Upper lobe of right lung (tissue), 1 donor: ENCODE results near the gene RMI2. TPM values are rescaled to one million over a fixed set of nuclear protein-coding genes. Genes with fewer than 3 reads are reported as not detected.

Source experiments
- ATAC-seq: fragments of 200-7000 bp; cut with Tn5 transposase; one replicate; pipeline ENCODE4 v1.9.1; 2020; ENCODE audit warnings: mild to moderate bottlenecking, moderate library complexity
- DNase-seq: peaks from one replicate; pipeline ENCODE4 v3.0.0-alpha.2; 2020
- H3K27ac ChIP-seq: fragments of 200-600 bp; one replicate; pipeline ENCODE4 v1.8.0; 2022
- H3K27me3 ChIP-seq: fragments of 200-600 bp; one replicate; pipeline ENCODE4 v1.8.0; 2022; ENCODE audit warnings: mild to moderate bottlenecking
- H3K36me3 ChIP-seq: fragments of 200-600 bp; one replicate; pipeline ENCODE4 v1.8.0; 2022
- H3K4me1 ChIP-seq: fragments of 200-600 bp; one replicate; pipeline ENCODE4 v1.8.0; 2022
- H3K4me3 ChIP-seq: fragments of 200-600 bp; one replicate; pipeline ENCODE4 v1.8.0; 2022; ENCODE audit warnings: mild to moderate bottlenecking
- H3K9me3 ChIP-seq: fragments of 200-600 bp; one replicate; pipeline ENCODE4 v1.8.0; 2022
- intact Hi-C: fragments of 100-400 bp; cut with DNase I; formaldehyde crosslinking; loops from one replicate; pipeline ENCODE4 v1.11.0; 2022
- total RNA-seq: library from RNA; stranded (reverse); fragmentation: NEBNext Ultra II Directional; extraction: Animal tissue kit (Norgen Biotek cat#: 25700); gene quantifications from one replicate; pipeline ENCODE4 v1.2.1, GENCODE V29; 2021
- TF ChIP-seq, protein P1 (sequence below): fragments of 200-600 bp; IDR thresholded peaks from one replicate; pipeline ENCODE4 v1.8.0; 2022; ENCODE audit warnings: antibody characterized with exemption
- donor health status: DM: no; HTN: yes; CAD: no; lungs with severe emphysema.

Gene RMI2
- total RNA-seq, 1 donor from 2014 or later: 1.2 TPM

DNA sequence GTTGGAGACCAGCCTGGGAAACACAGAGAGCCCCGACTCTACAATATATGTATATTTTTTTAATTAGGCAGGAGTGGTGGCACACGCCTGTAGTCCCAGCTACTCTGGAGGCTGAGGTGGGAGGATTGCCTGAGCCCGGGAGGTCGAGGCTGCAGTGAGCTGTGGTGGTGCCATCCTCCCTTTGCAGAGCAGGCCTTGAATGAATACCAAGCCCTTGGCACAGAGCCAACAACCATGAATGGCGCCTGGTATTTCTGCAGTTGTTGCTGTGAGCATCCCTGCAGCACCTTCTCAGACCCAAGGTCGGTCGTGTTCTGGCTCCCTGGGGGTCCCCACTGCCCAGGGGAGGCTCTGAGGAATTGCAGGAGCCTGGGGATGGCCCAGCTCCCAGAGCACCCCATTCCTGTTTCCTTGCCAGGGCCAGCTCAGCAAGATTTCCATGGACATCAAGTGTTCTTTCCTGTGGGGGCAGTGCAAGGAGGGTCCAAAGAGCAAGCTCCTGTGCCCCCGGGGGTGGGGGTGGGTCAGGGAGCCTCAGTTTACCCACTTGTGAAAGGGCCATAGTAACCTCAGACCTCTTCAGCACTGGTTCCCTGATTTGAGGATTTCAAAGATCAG is 25.6 kb upstream of the RMI2 start:
- no peak for ATAC-seq
- TF ChIP-seq, protein P1, sequence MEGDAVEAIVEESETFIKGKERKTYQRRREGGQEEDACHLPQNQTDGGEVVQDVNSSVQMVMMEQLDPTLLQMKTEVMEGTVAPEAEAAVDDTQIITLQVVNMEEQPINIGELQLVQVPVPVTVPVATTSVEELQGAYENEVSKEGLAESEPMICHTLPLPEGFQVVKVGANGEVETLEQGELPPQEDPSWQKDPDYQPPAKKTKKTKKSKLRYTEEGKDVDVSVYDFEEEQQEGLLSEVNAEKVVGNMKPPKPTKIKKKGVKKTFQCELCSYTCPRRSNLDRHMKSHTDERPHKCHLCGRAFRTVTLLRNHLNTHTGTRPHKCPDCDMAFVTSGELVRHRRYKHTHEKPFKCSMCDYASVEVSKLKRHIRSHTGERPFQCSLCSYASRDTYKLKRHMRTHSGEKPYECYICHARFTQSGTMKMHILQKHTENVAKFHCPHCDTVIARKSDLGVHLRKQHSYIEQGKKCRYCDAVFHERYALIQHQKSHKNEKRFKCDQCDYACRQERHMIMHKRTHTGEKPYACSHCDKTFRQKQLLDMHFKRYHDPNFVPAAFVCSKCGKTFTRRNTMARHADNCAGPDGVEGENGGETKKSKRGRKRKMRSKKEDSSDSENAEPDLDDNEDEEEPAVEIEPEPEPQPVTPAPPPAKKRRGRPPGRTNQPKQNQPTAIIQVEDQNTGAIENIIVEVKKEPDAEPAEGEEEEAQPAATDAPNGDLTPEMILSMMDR: no peak
- Histone ChIP-seq H3K4me3 (no peak overlapping the region), H3K4me1 (no peaks in the 10 kb centered on the region), H3K27me3 (no peaks in the 10 kb centered on the region), H3K27ac (no peak overlapping the region), H3K36me3 (no peaks in the 10 kb centered on the region), H3K9me3 (no peaks in the 10 kb centered on the region)
- intact Hi-C loops: no loop called here
- no peak for DNase-seq

DNA sequence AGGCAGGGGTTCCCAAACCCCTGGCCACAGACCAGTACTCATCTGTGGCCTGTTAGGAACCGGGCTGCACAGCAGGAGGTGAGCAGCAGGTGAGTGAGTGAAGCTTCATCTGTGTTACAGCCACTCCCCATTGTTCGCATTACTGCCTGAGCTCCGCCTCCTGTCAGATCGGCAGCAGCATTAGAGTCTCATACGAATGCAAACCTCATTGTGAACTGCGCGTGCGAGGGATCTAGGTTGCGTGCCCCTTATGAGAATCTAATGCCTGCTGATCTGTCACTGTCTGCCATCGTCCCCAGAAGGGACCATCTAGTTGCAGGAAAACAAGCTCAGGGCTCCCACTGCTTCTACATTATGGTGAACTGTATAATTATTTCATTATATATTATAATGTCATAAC is 25.1 kb upstream of the RMI2 start:
- no peak overlapping the region for H3K27ac ChIP-seq
- no peaks in the 10 kb centered on the region for H3K9me3 ChIP-seq
- H3K4me1 ChIP-seq: no peaks in the 10 kb centered on the region
- no peaks in the 10 kb centered on the region for H3K36me3 ChIP-seq
- no peaks in the 10 kb centered on the region for H3K27me3 ChIP-seq
- intact Hi-C loops: no loop called here
- no peak for ATAC-seq
- no peak overlapping the region for H3K4me3 ChIP-seq
- TF ChIP-seq, protein P1: no peak
- no peak for DNase-seq

DNA sequence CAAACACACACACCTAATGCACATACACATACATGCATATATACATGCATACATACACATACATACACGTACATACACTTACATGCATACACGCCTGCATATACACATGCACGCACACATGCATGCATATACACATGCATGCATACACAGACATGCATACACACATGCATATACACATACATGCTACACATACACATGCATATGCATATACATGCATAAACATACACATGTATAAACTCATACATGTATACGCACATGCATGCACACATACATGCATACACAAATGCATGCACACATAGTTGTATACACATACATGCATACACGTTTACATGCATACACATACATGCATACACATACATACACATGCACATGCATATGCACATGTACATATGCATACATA is 23.6 kb upstream of the RMI2 start:
- DNase-seq (no peak), ATAC-seq (no peak)
- Histone ChIP-seq H3K36me3 (no peaks in the 10 kb centered on the region), H3K27me3 (no peaks in the 10 kb centered on the region), H3K4me3 (no peak overlapping the region), H3K27ac (no peak overlapping the region), H3K4me1 (no peaks in the 10 kb centered on the region), H3K9me3 (no peaks in the 10 kb centered on the region)
- TF ChIP-seq, protein P1: no peak
- intact Hi-C loops: no loop called here

DNA sequence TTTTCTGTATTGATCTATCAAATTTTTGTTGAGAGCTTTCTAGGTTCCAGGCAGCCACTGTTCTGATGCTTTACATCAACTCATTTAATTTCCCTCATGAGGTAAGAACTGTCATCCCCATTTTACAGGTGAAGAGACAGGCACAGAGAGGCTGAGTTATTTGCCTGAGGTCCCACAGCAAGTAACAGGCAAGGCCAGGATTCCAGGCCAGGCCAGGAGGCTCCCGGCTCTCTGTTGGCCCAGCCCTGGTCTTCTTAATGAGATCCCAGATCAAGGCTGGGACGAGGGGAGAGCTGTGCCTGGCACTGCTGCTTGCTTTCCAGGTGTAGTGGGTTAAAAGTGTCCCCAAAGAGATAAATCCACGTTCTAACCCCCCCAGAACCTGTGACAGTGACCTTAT is 22.4 kb upstream of the RMI2 start:
- Histone ChIP-seq H3K27ac (no peak overlapping the region), H3K4me1 (peaks cover 7% of the 10 kb centered on the region), H3K4me3 (no peak overlapping the region), H3K27me3 (no peaks in the 10 kb centered on the region), H3K36me3 (no peaks in the 10 kb centered on the region), H3K9me3 (no peaks in the 10 kb centered on the region)
- TF ChIP-seq, protein P1: no peak
- ATAC-seq: no peak
- DNase-seq: no peak
- intact Hi-C loops: no loop called here

DNA sequence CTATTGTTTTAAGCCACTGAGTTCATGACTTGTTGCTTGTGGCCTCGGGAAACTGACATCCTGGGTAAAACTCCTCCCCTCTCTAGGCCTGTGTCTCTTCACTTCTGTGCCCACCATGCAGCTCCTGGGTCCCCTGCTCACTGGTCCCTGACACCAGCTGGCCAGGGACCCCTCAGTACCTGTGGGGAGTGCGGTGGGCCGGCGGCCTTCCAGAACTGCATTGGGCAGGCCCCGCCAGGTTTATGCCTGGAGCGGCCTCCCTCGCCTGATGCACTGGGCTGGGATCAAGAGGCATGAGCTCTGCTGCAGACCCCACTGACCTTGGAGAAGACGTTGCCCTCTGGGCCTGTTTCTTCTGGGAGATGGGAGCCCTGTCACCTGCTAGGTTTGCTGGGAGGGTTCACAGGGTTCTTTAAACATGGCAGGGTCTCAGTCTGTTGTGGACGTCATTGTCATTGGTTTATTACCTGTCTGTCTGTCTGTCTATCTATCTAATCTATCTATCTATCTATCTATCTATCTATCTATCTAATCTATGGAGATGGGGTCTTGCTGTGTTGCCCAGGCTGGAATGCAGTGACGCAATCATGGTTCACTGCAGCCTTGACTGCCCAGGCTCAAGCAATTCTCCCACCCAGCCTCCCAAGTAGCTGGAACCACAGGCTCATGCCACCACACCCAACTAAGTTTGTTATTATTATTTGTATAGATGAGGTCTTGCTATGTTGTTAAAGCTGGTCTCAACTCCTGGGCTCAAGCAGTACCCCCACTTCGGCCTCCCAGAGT is 21.5 kb upstream of the RMI2 start:
- intact Hi-C loops: no loop called here
- no peak overlapping the region for H3K27ac ChIP-seq
- peaks cover 16% of the 10 kb centered on the region for H3K4me1 ChIP-seq
- H3K4me3 ChIP-seq: no peak overlapping the region
- H3K27me3 ChIP-seq: no peaks in the 10 kb centered on the region
- ATAC-seq: no peak
- TF ChIP-seq, protein P1: no peak
- H3K9me3 ChIP-seq: no peaks in the 10 kb centered on the region
- H3K36me3 ChIP-seq: no peaks in the 10 kb centered on the region
- DNase-seq: no peak
